AG08396 (cell line): ENCODE data around the gene ST6GALNAC4.
A peak's percentile ranks its signal among the peaks of the same experiment; 100 is the strongest.

ENCODE experiments used
- DNase-seq: peaks from one replicate; pipeline ENCODE4 v3.0.0; 2012; ENCODE audit warnings: low spot score, mixed read lengths

Gene ST6GALNAC4

DNA sequence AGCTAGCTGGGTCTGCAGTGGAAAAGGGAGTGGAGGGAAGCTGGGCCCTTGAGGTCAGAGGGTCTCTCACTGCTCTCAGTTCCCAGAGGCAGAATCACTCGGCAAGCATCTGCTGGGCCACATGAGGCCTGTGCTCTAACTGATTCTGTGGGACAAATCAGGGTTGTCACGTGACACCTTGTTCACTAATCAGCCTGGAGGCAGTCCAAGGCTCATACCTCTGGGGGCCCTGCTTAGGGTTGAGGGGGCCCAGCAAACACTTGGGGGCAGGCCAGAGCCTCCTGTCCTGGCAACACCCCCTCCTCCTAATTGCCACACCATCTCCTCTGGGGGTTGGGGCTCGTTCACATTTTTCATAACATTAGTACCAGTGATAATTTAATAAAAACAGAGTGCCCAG is 29.9 kb upstream of the ST6GALNAC4 start:
- DNase-seq: no peak

DNA sequence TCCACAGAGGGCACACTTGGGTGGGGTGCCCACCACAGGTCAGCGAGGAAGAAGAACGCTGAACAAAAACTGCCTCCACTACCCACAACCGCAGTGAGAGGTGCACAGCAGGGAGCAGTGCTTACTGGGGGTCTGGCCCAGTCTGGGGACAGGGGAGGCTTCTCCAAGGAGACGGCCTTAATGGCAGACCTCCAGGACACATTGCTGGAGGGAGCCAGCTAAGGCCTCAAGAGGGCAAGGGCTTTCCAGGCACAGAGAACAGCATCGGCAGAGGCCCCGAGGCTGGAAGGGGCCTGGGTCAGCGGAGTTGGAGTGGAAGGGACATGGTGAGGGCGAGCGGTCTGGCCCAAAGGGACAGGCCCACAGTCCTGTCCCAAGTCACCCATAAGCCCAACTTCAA is 29.1 kb upstream of the ST6GALNAC4 start:
- DNase-seq: no peak

DNA sequence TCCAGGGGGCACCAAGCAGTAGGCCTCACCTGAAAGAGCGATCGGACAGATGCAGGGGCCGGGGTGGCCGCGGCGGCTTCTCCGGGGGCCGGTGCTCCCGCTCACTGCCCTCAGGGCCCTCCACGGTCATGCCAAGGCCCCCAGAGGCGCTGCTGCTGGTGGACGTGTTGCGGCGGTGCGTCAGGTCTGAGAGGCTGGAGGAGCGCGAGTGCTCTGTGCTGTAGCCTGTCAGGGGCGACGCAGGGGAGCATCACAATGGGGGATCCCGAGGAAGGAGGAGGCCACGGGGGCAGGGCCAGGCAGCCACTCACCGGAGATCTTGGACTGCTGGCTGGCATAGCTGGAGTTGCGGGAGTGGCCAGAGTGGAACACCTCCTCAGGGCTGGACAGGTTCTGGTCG is 28.5 kb upstream of the ST6GALNAC4 start:
- DNase-seq: no peak

DNA sequence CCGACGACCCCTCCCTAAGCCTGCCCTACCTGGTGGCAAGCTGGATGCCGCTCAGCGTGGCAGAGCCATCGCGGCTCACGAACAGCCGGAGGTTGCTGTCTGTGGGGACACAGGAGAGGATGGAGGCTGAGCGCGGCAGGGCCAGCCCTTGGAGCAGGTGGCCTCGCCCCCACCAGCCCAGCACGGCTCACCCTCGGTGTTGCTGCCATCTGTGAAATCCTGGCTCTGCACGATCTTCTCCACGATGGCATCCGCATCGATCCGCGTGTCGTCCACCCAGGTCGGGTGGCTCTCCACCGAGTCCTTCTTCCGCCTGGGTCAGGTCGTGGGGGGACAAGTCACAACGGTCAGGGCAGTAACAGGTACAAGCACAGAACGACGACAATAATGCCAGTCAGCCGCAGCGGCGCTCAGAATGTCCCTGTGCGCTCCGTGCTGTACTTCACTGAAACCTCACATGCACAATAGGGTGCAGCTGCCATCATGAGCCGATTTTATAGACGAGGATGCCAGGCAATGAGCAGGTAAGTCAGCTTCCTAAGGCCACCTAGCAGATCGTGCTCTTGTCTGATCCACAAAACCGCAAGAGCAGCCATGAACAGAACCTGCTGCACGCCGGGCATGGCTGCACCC is 27.9 kb upstream of the ST6GALNAC4 start:
- no peak for DNase-seq

DNA sequence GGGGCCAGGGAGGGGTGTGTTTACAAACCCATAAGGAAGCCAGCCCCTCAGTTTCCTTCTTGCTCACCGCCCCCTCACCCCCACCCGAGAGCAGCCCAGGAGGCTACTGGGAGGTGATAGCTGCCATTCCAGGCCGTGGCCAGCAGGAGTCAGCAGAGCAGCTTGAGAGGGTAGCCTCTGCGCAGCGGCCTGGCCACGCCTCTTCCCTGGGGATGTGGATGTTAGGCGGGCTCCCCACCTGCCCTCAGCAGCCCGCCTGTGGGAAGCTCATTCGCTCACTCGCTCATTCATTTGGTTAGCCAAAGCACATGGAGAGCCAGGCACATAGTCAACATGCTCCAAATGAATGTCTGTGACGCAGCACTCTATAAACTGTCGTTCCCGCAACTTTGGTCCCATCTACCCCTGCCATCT is 26.9 kb upstream of the ST6GALNAC4 start:
- peak; percentile 87 for DNase-seq

DNA sequence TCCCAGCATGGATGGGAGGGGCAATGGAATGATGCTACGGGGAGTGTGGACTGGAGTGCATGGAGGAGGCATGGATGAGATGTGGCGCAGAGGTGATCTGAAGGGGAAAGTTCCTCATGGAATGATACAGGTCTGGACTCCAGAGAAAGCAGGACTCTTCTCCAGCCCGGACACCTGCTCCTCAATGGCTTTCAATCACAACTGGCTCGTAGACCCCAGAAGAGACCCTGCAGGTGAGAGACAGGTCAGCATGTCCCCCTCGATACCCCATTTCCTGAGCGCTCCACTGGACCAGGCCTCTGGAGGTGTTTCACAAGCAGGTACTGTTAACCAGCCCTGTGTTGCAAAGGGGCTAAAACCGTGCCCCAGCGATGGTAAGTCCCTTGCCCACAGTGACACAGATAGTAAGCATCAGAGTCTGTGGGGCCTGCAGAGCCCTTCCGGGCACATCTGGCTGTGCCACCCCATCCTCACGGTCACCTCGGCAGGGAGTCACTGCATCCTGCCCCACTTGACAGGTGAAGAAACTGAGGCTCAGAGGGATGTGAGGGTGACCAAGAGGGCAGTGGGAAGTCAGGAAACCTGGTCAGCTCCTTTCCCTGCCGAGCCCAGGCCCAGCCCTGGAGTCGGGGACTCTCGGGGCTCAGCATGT is 26.3 kb upstream of the ST6GALNAC4 start:
- DNase-seq: no peak

DNA sequence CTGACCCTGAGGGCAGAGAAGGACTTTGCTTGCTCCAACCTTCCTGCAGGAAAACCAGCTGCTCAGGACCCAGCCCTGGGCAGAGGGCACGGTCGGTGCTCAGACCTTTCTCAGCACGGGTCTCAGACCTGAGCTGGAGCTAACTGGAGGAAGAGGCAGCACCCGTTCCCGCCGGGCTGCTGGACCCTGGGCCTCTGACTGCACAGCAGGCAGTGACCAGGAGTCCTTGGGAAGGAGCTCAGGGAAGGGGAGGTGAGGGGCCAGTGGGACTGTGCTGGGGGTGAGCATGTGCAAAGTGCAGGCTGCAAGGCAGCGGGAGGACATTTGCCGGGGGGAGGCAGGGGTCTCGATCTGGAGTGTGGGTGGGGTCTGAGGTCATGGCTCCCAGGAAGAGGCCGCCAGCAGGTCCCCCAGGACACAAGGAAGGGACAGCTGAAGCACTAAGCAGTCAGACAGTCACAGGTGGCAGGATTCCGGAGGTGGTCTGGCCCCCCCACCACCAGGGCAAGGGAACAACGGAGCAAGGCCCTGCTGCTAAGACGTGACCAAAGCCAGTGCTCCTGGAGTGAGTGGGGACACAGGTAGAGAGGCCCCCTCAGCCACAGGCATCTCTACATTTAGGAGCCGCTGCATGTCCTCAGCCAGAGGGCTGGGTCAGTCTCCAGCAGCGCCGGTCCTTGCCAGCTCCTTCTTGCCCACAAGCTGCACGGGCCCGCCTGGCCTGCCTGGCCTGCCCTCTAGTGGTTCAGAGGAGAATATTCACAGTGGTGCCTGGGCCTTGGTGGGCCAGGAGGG is 25.6 kb upstream of the ST6GALNAC4 start:
- peak; percentile 79 for DNase-seq

DNA sequence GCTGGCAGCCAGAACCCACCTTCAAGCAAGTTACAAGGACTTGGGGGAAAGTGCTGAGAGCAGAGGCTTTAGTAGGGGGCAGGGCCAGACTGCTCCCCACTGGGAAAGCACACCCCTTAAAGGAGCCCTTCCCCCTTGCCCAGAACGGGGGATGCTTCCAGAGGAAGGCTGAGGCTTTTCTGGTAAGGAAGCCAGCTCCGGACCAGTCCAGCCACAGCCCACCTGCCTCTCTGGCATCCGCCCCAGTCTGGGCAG is 25.0 kb upstream of the ST6GALNAC4 start:
- no peak for DNase-seq

DNA sequence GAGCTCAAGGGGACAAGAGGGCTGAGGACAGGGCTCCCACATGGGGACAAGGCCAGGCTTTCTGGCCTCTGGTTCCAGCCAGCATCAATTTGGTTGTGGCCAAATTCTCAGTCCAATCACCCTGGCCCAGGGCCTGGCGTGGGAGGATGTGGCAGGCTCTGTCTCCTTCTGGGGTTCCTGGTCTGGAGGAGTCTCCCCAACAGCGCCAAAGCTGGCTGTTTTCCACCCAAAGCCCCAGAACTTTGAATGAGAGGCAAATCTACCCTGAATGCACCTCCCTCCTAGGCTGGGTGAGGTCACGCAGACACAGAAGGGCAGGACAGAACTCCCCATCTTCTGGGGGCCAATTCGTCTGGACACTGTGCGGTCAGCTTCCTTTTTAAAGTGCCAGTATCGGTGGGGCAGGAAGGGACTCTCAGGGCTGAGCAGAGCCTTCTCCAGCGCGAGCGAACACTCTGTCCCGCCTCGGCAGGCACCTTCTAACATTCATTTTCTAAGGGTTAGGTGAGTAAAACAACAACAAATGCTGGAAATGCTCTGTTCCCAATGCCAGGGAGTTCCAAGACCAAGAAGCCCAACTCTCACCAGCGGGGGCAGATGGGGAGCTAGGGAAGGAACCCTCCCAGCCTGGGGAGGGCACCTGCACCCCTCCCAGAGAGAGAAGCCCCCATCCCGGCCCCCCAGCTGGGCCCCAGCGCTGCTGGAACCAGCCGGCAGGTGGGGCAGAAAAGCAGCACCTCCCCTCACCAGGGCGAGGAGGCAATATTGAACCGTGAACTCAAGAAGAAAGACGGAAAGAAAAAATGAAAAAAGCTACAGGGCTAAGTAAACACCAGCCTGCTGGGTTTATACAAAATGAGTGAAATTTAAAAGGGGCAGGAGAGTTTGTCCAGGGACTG is 24.5 kb upstream of the ST6GALNAC4 start:
- DNase-seq: no peak

DNA sequence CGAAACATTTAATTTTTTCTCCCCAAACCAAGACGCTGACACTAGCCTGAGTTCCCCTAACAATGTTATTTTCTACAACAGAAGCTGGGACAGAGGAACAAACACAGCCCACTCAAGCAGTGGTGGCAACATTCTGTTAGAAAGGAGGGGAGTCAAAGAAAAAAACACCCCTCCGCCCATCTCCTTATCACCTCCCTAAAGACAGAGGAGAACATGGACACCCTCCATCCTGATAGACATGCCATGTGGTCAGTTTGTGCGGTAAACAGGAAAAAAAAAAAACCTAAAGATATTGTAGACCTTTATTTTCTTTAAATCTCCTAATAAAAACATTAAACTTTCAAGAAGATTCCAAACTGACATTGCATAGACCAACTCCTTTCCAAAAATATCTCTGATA is 23.8 kb upstream of the ST6GALNAC4 start:
- DNase-seq: no peak

DNA sequence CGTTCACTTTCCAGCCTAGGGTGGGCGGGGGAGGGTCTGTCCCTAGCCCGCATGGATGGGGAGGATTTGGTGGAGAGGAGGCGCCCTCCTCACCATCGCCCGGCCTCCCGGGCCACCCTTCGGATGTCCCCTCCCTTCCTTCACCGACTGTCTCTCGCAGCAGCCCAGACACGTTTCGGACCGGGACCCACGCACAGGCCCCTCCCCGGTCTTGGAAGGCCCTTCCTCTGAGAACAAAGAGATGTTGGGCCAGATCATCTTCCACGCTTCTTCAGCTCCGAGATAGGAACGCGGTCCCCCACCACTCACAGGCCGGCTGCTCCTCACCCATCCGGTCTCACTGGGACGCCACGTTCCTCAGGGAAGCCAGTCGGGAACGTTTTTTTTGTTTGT is 21.5 kb upstream of the ST6GALNAC4 start:
- no peak for DNase-seq

DNA sequence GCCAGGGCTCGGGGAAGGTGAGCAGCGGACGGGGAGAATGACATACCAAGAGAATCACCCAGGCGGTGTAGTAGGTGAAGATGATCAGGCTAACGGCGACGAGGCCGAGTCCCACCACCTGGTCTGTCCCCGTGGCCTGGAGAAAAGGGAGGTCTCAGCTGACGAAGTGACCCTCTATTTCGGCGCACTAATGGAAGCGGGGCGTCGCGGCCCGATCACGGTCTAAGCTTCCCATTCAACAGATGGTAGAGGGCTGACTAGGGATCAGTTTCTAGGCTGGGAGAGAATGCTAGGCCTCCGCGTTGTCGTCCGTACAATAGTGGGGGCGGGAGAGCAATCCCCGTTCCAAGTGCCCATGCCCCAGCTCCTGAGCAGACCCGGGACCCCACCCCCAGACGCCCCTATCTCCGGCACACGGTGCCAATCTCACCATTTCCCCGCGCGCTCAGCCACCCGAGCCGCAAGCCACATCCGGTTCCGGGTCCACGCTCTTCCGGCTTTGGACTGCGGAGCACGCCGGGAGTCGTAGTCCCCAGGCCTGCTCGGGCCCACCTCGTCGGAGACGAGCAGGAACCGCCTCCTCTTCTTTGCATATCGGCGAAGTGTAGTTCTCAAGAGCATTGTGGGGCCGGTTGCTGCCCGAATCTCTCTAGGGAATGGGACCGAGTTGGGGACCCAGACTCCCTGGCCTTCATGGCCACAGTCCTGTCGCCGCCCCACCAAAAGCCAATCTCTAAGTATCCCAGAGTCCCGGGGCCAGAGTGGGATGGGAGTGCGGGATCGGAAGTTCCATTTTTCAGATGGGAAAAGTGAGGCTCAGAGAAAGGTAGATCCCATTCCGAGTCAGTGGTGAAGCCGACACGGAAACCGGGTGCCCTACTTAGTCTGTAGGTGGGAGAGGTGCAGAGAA is 20.8 kb upstream of the ST6GALNAC4 start, which contains the start of gene DPM2:
Gene DPM2, minus strand, starts transcription at position 467 of the 910 bp plus-strand sequence. Its CDS starts 34 bp downstream, at position 433.
- DNase-seq: peak; percentile 92

DNA sequence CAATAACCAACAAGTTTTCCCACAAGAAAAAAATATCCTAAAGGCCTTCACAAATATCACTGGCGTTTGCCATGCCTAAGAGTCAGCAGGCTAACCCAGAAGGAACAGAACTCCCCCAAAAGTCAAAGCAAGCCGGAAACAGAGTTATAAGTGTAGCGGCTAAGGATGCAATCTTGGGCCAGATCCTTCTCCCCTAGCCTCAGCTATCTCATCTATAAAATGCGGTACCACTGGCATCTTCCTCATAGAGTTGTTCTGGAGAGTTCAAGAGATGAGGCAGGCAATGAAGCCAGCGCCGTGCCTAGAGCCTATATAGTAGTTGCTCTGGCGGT is 20.2 kb upstream of the ST6GALNAC4 start:
- DNase-seq: no peak

DNA sequence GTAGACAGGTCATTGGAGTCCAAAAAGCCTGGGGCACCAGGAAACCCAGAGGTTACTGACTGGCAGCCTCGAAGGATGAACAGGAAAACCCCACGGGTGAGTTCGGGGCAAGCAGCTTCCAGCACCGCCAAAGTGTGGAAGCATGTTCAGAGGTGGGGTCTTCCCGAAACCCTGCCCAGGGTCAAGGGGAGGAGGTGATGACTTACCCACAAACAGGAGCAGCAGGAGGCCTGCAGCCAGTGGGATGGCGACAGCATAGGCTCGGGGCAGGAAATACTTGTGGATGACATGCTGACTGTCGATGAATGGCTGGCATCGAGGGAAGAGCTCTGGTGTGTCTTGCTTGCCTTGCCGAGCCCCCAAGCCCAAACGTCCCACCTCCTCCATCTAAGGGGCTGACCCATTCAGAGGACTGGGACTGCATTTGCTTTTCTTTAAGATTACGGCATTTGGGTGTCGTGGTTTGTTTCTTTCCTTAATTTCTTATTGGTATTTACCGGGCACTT is 19.6 kb upstream of the ST6GALNAC4 start:
- DNase-seq: no peak

DNA sequence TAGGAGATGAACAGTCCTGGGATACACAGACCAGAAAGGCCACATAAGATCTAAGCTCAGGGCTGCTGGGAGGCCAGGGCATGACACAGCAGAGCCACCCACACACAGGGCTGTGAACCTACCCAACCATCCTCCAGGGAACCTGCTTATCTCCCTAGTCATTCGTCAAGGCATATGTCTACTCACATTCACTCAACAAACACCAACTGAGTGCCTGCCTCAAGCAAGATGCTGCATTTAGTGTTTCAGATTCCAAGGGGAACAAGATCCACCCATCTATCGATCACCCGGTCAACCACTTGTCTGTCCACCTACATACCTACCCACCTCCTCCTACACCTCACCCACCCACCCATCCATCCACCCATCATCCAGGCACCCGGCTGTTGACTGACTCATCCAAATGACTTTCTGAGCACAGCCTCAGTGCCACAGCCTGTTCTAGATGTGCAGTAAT is 19.0 kb upstream of the ST6GALNAC4 start:
- DNase-seq: no peak

DNA sequence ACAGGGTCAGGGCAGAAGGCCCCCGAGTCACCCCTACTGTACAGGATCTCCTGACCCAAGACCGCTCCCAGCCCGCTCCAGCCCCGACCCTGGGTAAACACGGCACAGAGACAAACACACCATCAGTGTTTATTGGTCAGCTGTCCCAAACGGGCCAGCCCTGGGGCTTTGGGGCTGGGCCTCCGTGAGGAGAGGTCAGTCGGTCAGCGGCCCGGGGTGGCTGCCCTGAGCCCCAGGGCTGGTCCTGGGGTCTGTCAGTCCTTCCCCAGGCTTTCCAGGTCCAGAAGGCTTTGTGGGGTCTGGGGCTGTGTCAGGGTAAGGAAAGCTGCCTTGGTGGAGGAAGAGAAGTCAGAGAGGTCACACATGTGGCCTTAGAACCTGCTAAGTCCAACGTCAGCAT is 18.1 kb upstream of the ST6GALNAC4 start:
- DNase-seq: no peak

DNA sequence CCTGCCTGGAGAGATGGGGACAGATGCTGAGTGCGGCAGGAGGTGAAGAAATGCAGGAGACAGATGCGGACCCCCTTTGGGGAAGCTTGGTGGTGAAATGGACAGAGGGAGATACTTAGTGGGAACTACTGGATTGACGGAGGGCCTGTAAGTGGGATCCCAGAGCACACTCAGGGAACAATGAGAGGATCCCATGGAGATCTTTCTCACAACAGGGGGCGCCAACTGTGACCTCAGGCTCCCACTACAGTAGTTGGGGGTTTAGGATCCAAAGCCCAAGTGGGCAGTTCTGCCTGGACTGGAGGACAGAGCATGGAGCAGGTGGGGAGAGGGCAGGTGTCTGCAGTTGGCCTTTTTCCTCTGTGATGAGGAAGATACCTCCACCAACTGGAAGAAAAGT is 17.4 kb upstream of the ST6GALNAC4 start:
- DNase-seq: no peak

DNA sequence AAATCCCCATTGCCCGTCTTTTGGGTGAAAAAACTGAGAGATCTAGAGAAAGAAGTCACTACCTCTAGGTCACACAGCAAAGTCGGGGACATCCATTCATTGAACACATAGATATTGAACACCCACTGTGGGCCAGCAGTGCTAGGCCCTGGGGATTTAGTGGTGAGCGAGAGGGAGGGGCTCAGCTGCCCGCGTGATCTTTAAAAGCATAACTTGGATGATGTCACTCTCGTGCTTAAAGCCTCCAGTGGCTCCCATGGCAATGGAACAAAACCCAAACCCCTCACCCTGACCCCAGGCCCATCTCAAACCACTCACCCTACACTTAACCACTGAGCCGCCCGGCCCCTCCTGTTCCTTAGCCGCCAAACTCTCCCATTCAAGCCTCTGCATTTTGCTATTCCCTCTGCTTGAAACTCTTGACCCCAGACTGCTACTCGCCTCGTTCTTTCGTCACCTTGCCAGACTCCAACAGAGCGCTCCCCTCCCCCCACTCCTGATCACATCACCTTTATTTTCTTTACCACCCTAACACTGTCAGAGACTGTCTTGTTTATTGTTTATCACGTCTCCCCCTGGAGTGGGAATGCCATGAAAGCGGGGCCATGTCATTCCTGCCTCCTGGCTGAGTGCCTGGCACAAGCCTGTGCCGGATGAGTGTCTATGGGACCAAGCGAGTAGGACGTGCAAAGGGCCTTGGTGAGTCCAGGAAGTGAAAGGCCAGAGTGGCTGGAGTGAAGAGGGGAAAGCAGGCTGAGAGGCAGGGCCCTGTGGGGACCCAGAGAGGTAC is 14.4 kb upstream of the ST6GALNAC4 start:
- DNase-seq: peak; percentile 67

DNA sequence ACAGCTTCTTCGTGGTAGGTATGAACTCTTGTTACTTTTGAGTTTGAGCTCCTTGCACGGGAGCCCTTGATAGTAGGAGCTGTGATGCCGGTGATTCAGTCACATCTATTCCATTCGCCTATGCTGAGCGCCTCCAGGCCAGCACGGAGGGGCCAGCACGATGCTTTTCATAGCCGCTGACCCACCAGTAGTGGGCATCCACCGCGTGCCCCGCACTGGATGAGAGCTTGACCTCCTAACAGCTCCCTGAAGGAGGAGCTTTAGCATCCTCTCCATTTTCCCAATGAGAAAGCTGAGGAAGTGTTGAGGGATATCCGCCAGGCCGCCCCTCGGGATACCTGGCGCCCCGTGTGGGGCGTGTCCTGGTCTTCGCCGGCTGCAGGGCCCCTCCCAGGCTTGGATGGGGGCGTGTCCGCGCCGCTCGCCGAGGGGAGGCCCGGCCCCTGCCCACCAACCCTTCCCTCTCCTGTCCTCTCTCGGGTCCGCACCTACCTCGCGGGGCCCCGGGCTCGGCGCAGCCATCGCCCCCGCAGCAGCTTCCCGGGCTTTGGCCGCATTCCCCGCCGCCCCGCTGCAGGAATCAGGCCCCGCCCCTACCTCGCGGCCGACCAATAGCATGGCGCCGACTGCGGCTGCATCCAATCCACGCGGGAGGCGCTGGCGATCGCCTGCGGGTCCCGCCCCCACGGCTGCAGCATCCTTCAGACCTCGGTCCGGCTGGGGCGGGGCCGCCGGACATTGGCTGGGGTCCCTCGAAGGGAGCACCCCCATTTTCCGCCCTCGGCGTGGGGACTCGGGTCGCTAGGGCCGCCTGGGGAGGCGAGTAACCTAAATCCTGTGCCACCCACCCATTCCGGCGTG is 13.6 kb upstream of the ST6GALNAC4 start, which contains the start of gene PIP5KL1:
Gene PIP5KL1, minus strand, starts transcription at position 547 of the 861 bp plus-strand sequence. Its CDS starts 25 bp downstream, at position 522.
- peak; percentile 98 for DNase-seq
